NCI-H2227 treated with DMSO at 0.1 percent for 48 hours (cell line): Measurements from ENCODE around the gene PARVG.

ENCODE experiments used
- DNase-seq: peaks from one replicate; lab custom pipeline; 2025; lab: John Stamatoyannopoulos, UW

Gene PARVG, protein sequence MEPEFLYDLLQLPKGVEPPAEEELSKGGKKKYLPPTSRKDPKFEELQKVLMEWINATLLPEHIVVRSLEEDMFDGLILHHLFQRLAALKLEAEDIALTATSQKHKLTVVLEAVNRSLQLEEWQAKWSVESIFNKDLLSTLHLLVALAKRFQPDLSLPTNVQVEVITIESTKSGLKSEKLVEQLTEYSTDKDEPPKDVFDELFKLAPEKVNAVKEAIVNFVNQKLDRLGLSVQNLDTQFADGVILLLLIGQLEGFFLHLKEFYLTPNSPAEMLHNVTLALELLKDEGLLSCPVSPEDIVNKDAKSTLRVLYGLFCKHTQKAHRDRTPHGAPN

DNA sequence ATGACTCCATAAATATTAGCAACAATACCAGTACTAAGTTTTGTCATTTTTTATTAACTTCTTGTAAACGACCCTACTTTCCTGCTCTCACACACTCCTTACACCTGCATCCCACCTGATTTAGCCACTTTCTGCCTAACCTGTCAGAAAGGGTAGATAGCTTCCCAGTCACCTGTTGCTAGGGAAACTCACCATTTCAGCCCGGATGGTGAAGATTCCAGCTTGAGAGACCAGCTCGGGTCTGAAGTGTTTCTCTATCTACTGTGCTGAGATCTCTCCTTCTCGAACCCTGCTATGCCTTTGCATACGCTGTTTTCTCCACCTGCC, at the start of gene PARVG:
Gene PARVG, plus strand, starts transcription at position 220 of the 327 bp plus-strand sequence. CDS start 2,405 bp downstream, outside the sequence.
- no peak for DNase-seq

- DNase-seq, result no peak
Measured at GRCh38 chr22:44131412-44131811, 49.3 kb upstream of the PARVG start.

- no peak for DNase-seq
Measured at GRCh38 chr22:44131989-44132685, 48.6 kb upstream of the PARVG start.

DNA sequence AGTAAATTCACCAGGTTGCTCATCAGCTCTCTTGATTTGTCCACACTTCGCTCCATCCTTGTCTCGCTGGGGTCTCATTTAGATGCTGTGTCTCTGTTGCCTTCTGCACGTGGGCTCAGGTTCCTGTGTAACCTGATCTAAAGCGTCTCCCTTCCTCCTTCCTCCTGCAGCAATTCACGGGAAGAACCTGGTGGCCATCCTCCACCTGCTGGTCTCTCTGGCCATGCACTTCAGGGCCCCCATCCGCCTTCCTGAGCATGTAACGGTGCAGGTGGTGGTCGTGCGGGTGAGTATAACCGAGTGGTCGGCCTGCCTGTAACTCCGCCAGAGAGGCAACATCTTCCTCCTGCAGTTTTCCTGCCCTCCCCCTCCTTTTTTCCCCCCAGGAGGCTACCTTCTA, 48.0 kb upstream of the PARVG start:
- DNase-seq, result no peak

DNA sequence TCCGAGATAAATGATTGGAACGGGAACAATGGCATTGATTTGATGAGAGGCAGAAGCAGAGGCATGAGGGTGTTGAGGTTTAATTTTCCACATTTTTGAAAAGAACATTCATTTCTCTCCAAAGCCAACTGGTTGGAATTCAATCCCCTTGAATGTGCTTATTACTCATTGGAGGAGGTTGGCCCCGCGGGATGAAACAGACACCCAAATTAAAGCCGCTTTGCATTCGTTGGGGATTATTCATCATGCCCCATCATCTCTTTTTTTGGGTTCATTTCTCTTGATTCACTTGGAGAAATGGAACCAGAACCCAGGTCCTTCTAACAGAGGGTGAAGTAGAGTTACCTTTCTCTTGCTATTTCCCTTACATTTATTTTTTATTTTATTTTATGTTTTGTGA, 47.6 kb upstream of the PARVG start:
- DNase-seq, result no peak

GRCh38 chr22:44133901-44134571, 46.7 kb upstream of the PARVG start:
- DNase-seq, result no peak

DNA sequence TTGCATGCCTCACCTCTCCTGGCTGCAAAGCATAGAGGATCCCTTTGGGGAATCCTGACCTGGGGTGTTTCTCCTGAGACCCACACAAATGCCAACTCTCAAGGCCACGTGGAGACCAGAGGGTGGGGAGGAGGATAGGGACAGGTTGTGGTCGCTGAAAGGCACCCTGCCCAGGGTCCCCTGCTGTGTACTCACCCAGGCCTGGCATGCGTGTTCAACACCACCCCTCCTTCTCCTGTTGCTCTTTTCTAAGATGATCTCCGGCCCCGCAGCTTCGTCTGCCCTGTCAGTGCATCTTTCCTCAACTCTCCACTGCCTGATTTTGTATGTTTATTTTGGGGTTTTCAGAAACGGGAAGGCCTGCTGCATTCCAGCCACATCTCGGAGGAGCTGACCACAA, 44.6 kb upstream of the PARVG start:
- no peak for DNase-seq

GRCh38 chr22:44136786-44137185, 43.9 kb upstream of the PARVG start:
- DNase-seq, result no peak

DNA sequence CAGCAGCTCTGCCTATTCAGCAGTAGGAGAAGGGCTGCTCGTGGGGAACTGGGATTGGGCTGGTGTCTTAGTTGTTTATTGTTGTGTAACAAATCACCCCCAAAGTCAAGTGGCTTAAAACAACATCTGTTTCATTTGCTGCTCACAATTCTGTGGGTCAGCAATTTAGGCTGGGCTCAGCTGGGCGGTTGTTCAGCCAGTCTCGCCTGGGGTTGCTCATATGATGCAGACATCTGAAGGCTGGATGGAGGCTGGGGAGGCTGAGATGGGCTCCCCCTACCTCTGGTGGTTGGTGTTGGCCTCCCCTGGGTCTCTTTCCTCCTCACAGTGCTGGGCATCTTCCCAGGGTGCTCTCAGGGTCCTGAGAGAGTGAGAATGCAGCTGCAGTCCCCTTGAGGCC, 43.3 kb upstream of the PARVG start:
- no peak for DNase-seq

DNA sequence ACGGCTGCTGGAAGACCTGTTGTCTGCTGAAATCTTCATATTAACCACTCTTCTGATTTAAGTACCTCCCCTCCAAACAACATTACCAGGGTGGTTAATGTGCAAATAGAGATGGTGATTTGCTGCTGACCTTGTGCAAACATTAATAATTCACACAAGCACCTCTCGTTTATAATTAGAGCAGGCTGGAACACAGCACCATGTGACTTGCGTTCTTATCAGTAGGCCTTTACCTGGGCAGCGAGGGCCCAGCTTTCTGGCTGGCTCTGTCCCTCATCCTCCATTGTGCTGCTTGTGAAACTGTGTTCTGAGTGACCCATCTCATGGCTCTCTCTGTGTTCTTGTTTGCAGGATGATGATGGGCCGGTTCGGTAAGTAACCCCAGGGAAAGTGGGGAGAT, 41.0 kb upstream of the PARVG start:
- no peak for DNase-seq

- DNase-seq, result no peak
Measured at GRCh38 chr22:44142421-44143104, 38.2 kb upstream of the PARVG start.

DNA sequence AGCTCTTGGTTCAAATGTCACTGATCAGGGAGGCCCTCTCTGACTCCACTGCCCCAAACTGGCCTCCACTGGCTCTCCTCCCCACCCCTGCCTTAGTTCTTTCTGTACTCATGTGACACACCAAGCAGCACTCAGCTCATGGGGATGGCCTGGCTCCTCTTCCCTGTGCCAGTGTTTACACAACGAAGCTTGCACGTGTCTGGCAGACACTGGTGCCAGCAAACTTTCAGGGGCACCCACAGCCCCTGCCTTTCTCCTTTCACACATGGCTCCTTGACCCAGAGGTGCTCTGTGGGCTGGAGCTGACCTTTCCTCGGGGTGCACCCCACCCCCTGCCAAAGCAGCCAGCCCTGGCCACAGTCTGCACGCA, 37.6 kb upstream of the PARVG start:
- no peak for DNase-seq

- DNase-seq, result no peak
Measured at GRCh38 chr22:44143579-44143978, 37.1 kb upstream of the PARVG start.

DNA sequence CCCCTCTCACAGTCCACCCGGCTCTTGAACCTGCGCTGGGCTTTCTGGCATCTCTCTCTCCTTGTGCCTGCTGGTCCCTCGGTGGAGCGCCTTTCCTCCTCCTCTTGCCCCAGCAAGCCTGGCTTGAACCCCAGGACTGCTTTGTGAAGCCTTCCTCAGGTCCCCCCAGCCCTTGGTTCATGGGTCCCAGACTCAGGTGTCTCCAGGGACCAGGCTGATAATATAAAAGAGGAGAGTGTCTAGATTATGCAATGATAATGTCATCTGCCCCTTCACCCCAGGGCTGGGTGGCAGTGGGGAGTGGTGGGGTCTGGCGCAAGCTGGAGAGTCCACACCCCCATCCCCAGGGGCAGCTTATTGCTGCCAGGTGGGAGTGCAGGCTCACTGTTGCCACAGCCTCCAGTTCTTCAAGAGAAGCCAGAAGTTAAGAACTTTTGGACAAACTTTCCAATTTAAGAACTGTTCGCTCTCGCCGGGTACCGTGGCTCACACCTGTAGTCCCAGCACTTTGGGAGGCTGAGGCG, 36.6 kb upstream of the PARVG start:
- no peak for DNase-seq

DNA sequence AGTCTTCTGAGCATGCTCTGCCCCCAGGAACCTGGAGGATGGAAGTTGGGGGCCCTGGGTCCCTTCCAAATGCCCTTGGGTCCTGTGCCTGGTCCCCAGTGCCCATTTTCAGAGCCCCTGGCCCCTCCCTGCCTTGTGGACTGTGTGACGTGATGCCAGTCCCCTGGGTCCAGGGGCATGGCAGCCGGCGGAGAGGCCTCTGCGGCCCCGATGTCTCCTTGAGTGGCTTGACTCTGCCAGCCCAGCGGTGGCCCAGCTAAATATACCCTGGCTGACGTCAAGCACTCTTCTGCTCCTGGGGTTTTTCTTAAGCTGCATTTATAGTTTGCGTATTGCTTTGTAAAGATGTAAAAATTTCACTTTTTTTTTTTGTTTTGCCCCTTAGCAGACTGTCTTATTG, 35.2 kb upstream of the PARVG start:
- DNase-seq, result peak; percentile 40

DNA sequence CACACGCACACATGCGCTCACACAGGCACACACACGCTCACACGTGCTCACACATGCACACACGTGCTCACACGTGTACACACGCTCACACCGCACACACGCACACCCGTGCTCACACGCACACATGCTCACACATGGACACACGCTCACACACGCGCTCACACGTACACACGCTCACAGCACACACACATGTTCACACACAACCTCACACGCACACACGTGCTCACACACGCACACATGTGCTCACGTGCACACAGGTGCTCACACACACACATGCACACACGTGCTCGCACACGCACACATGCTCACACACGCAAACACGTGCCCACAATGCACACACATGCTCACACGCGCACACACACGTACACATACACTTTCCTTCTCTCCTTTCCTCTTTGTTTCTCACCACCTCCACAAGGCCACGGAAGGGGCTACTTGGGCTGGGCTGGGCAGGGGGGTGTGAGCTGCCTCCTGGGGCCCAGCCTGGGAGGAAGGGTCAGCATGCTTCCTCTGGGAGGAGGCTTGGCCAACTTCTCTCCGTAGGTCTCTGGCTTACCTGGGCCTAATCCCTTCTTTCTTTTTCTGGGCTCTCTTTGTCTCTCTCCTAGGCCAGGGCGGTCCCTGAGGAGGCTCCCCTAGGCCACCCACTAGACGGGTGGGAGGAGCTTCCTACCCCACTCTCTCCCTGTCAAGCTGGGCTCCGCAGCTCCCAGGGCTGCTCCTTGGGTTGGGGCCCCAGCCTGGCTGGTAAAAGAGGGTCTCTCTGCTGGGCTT, 34.5 kb upstream of the PARVG start:
- DNase-seq, result no peak

- no peak for DNase-seq
Measured at GRCh38 chr22:44147008-44147645, 33.6 kb upstream of the PARVG start.

- peak; percentile 18 for DNase-seq
Measured at GRCh38 chr22:44147821-44148574, 32.7 kb upstream of the PARVG start.

DNA sequence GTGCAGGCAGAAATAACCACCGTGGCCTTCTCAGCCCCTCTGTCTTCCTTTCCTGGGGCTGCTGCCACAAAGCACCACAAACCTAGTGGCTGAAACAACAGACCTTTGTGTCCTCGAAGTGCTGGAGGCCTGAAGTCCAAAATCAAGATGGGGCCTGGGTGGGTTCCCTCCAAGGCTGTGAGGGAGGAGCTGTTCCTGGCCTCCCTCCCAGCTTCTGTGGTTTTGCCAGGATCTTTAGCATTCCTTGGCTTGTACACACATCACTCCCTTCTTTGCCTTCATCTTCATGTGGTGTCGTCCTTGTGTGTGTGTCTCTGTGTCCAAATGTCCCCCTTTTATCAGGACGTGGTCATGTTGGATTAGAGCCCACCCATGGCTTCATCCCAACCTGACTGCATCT, 29.0 kb upstream of the PARVG start:
- DNase-seq, result no peak

- DNase-seq, result peak; percentile 12
Measured at GRCh38 chr22:44153710-44154109, 27.0 kb upstream of the PARVG start.
